HCT116 (cell line): ENCODE data around the gene GPC4. TPM values are rescaled to one million over a fixed set of nuclear protein-coding genes. Genes with fewer than 3 reads are reported as not detected.

Experiments used
- ATAC-seq: fragments of 200-7000 bp; cut with Tn5 transposase; 2 replicates; pipeline ENCODE4 v1.9.1; 2020; ENCODE audit warnings: mild to moderate bottlenecking, moderate library complexity
- BruUV-seq: library from RNA; stranded (reverse); fragments of 400-500 nt; replicated peaks from 2 replicates; lab custom pipeline; 2021; lab: Mats Ljungman, UMichigan
- CTCF ChIA-PET: fragments of 300-600 bp; sonication (Branson Sonifier 250); formaldehyde crosslinking; loops from one replicate; lab custom pipeline; 2021; ENCODE audit warnings: antibody characterized with exemption; lab: Charles Lee
- POLR2A ChIA-PET: fragments of 300-600, 350-600 bp; sonication (Branson Sonifier 250); formaldehyde crosslinking; loops from one replicate; lab custom pipeline; 2021; ENCODE audit warnings: antibody characterized with exemption; lab: Charles Lee
- RAD21 ChIA-PET, 2 experiments: fragments of 300-600 bp; sonication (Branson Sonifier 250); formaldehyde crosslinking; loops; one replicate each; lab custom pipeline; 2023; ENCODE audit warnings: low total read pairs in 2 of 2; ENCODE audit not compliant: uncharacterized antibody in 2 of 2, unreplicated experiment in 2 of 2, low non-redundant PET in 1 of 2; lab: Charles Lee
- DNase-seq: peaks from one replicate; pipeline ENCODE4 v3.0.0-alpha.2; 2010; ENCODE audit warnings: low read depth, low spot score
- H2AFZ ChIP-seq: fragments of 200-600 bp; shearing (Covaris generic), sonication (generic); 2 replicates; pipeline ENCODE4 v1.6.1; 2017; ENCODE audit warnings: low read depth, mixed run types, mixed read lengths, antibody characterized with exemption, low read length; ENCODE audit not compliant: poor library complexity, severe bottlenecking
- H3K27ac ChIP-seq: 2 replicates; pipeline ENCODE4 v1.5.1; 2012; ENCODE audit warnings: low read depth, low read length
- H3K27me3 ChIP-seq: fragments of 200-600 bp; sonication (generic); 2 replicates; pipeline ENCODE4 v1.6.1; 2016; ENCODE audit warnings: mixed run types, low read length, mixed read lengths; ENCODE audit not compliant: insufficient read depth
- H3K36me3 ChIP-seq, 2 experiments: fragments of 200-500 bp in 1 of 2; fragments of 200-600 bp in 1 of 2; sonication (Bioruptor generic) in 1 of 2; sonication (generic) in 1 of 2; 2 replicates each; pipeline versions ENCODE4 v1.5.1 to v1.6.1; 2014 to 2016; ENCODE audit warnings: low read length in 2 of 2, inconsistent platforms in 1 of 2, mixed read lengths in 1 of 2, mixed run types in 1 of 2; ENCODE audit not compliant: insufficient read depth in 2 of 2, control insufficient read depth in 1 of 2
- H3K4me1 ChIP-seq, 2 experiments: fragments of 200-600 bp in 1 of 2; sonication (generic) in 1 of 2; 2 replicates each; pipeline versions ENCODE4 v1.5.1 to v1.6.1; 2012 to 2017; ENCODE audit warnings: low read length in 2 of 2, inconsistent platforms in 1 of 2, mild to moderate bottlenecking in 1 of 2, mixed read lengths in 1 of 2, mixed run types in 1 of 2, moderate library complexity in 1 of 2; ENCODE audit not compliant: insufficient read depth in 2 of 2, control insufficient read depth in 1 of 2
- H3K4me2 ChIP-seq: fragments of 200-600 bp; sonication (generic); 2 replicates; pipeline ENCODE4 v1.6.1; 2017; ENCODE audit warnings: mixed run types, low read length, mixed read lengths
- H3K4me3 ChIP-seq, 2 experiments: fragments of 200-600 bp in 1 of 2; sonication (generic) in 1 of 2; replicated peaks in 1 of 2; 2 replicates each; pipeline ENCODE4 v1.5.1; 2011 to 2016; ENCODE audit warnings: low read length in 2 of 2, control low read depth in 1 of 2, low read depth in 1 of 2, mild to moderate bottlenecking in 1 of 2, mixed read lengths in 1 of 2, mixed run types in 1 of 2
- H3K79me2 ChIP-seq: fragments of 200-600 bp; sonication (generic); 2 replicates; pipeline ENCODE4 v1.6.1; 2017; ENCODE audit warnings: mild to moderate bottlenecking, mixed run types, low read length, moderate library complexity, mixed read lengths; ENCODE audit not compliant: insufficient read depth
- H3K9ac ChIP-seq: fragments of 200-600 bp; sonication (generic); 2 replicates; pipeline ENCODE4 v1.6.1; 2016; ENCODE audit warnings: low read length, mixed read lengths
- H3K9me2 ChIP-seq: fragments of 200-600 bp; sonication (generic), shearing (Covaris generic); 2 replicates; pipeline ENCODE4 v1.6.1; 2017; ENCODE audit warnings: mixed run types, mild to moderate bottlenecking, moderate library complexity; ENCODE audit not compliant: insufficient read depth
- H3K9me3 ChIP-seq, 2 experiments: fragments of 200-500 bp in 1 of 2; fragments of 200-600 bp in 1 of 2; sonication (Bioruptor generic) in 1 of 2; sonication (generic) in 1 of 2; 2 replicates each; pipeline ENCODE4 v1.6.1; 2014 to 2017; ENCODE audit warnings: low read length in 2 of 2, mixed read lengths in 2 of 2, inconsistent platforms in 1 of 2, low read depth in 1 of 2, mild to moderate bottlenecking in 1 of 2, mixed run types in 1 of 2, moderate library complexity in 1 of 2; ENCODE audit not compliant: control insufficient read depth in 1 of 2, insufficient read depth in 1 of 2
- H4K20me1 ChIP-seq: fragments of 200-600 bp; sonication (generic), shearing (Covaris generic); 2 replicates; pipeline ENCODE4 v1.6.1; 2017; ENCODE audit warnings: mixed run types, mild to moderate bottlenecking, moderate library complexity; ENCODE audit not compliant: insufficient read depth
- CEBPB ChIP-seq: IDR thresholded peaks from 2 replicates; pipeline ENCODE4 v1.6.1; 2012; ENCODE audit warnings: low read depth
- EZH2phosphoT487 ChIP-seq: fragments of 200-600 bp; IDR thresholded peaks from 2 replicates; pipeline ENCODE4 v1.6.1; 2018; ENCODE audit warnings: antibody characterized with exemption, borderline replicate concordance
- POLR2A ChIP-seq: IDR thresholded peaks from 2 replicates; pipeline ENCODE4 v1.7.0; 2011; ENCODE audit warnings: borderline replicate concordance; ENCODE audit not compliant: insufficient read depth, insufficient read length; ENCODE audit errors: extremely low read depth
- POLR2AphosphoS5 ChIP-seq: IDR thresholded peaks from 2 replicates; pipeline ENCODE4 v1.6.1; 2011; ENCODE audit warnings: mild to moderate bottlenecking, low read depth, low read length, moderate library complexity
- RAD21 ChIP-seq: IDR thresholded peaks from 2 replicates; pipeline ENCODE4 v1.6.1; 2012; ENCODE audit warnings: low read depth, mild to moderate bottlenecking
- intact Hi-C: fragments of 100-400 bp; cut with micrococcal nuclease; formaldehyde crosslinking; loops from 2 replicates; pipeline ENCODE4 v1.10.0; 2022
- total RNA-seq: library from RNA; stranded (reverse); gene quantifications from one replicate; pipeline ENCODE4 v1.2.1, GENCODE V29; 2021; ENCODE audit not compliant: unreplicated experiment
- TF ChIP-seq, protein P1 (sequence below): IDR thresholded peaks from 2 replicates; pipeline ENCODE4 v1.6.1; 2011; ENCODE audit warnings: mild to moderate bottlenecking, low read length, moderate library complexity; ENCODE audit not compliant: insufficient replicate concordance; ENCODE audit errors: extremely low read depth
- TF ChIP-seq, protein P2 (sequence below), 3 experiments: fragments of 200-600 bp in 1 of 3; sonication (generic) in 1 of 3; IDR thresholded peaks in 2 of 3; conservative IDR thresholded peaks in 1 of 3; 2 replicates each; pipeline ENCODE4 v1.5.1; 2012 to 2017; ENCODE audit warnings: low read depth in 2 of 3, low read length in 2 of 3, antibody characterized with exemption in 1 of 3, borderline replicate concordance in 1 of 3, control low read depth in 1 of 3, mild to moderate bottlenecking in 1 of 3, mixed read lengths in 1 of 3, mixed run types in 1 of 3, moderate library complexity in 1 of 3; ENCODE audit not compliant: insufficient read depth in 1 of 3

Gene GPC4
- total RNA-seq, 1 experiment from 2014 or later, result 9.7 TPM

GRCh38 chrX:133399411-133399810 lies 15.9 kb downstream of the GPC4 start:
- intact Hi-C loops, result no loop called here
- ChIA-PET POLR2A (no interaction called here), RAD21 (no interaction called here), CTCF (no interaction called here)
- no TSS peak for BruUV-seq
- Histone ChIP-seq H3K9me2 (no peaks in the 10 kb centered on the region), H3K4me3 (no peak overlapping the region), H3K4me2 (no peak overlapping the region), H3K4me1 (no peaks in the 10 kb centered on the region), H4K20me1 (no peaks in the 10 kb centered on the region), H3K36me3 (no peaks in the 10 kb centered on the region), H2AFZ (no peak overlapping the region), H3K9ac (no peak overlapping the region), H3K79me2 (no peaks in the 10 kb centered on the region), H3K27me3 (no peaks in the 10 kb centered on the region), H3K9me3 (no peaks in the 10 kb centered on the region), H3K27ac (no peak overlapping the region)
- no peak for TF ChIP-seq EZH2phosphoT487
- no peak for TF ChIP-seq POLR2AphosphoS5
- no peak for DNase-seq
- ATAC-seq, result no peak; the same call in 1 of the 2 replicates

DNA sequence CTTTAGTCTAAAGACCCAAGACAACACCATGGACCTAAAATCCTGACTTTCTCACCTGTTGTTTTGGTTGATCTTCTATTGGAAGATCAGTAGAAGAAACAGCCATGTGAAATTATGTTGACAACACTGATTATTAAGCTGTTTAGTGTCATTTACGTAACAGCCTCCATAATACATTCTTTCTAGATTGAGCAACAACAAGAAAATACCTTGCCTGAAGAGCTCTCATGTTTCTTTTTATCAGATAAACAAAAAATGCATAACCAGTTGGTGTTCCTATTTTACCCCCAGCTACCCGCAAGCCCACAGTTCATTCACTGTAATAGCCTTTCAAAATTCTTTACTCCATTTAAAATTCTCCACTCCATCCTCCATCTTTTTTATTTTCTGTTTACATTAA lies 20.5 kb downstream of the GPC4 start:
- no peak for TF ChIP-seq EZH2phosphoT487
- TF ChIP-seq, protein P1, sequence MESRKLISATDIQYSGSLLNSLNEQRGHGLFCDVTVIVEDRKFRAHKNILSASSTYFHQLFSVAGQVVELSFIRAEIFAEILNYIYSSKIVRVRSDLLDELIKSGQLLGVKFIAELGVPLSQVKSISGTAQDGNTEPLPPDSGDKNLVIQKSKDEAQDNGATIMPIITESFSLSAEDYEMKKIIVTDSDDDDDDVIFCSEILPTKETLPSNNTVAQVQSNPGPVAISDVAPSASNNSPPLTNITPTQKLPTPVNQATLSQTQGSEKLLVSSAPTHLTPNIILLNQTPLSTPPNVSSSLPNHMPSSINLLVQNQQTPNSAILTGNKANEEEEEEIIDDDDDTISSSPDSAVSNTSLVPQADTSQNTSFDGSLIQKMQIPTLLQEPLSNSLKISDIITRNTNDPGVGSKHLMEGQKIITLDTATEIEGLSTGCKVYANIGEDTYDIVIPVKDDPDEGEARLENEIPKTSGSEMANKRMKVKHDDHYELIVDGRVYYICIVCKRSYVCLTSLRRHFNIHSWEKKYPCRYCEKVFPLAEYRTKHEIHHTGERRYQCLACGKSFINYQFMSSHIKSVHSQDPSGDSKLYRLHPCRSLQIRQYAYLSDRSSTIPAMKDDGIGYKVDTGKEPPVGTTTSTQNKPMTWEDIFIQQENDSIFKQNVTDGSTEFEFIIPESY, result no peak
- TF ChIP-seq, protein P2, sequence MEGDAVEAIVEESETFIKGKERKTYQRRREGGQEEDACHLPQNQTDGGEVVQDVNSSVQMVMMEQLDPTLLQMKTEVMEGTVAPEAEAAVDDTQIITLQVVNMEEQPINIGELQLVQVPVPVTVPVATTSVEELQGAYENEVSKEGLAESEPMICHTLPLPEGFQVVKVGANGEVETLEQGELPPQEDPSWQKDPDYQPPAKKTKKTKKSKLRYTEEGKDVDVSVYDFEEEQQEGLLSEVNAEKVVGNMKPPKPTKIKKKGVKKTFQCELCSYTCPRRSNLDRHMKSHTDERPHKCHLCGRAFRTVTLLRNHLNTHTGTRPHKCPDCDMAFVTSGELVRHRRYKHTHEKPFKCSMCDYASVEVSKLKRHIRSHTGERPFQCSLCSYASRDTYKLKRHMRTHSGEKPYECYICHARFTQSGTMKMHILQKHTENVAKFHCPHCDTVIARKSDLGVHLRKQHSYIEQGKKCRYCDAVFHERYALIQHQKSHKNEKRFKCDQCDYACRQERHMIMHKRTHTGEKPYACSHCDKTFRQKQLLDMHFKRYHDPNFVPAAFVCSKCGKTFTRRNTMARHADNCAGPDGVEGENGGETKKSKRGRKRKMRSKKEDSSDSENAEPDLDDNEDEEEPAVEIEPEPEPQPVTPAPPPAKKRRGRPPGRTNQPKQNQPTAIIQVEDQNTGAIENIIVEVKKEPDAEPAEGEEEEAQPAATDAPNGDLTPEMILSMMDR (IDR thresholded peaks at IDR 0.05 in 2 of 3, conservative IDR thresholded peaks at IDR 0.05 in 1 of 3; ENCODE audit: borderline replicate concordance in 1 of 3, insufficient read depth in 1 of 3, low read depth in 2 of 3, low read length in 2 of 3), result no peak
- no peak for TF ChIP-seq POLR2AphosphoS5
- no peak for TF ChIP-seq CEBPB
- TF ChIP-seq POLR2A, result no peak
- no peak for TF ChIP-seq RAD21
- TF ChIP-seq, all 23 proteins: peak for 0
- H4K20me1 ChIP-seq, result no peaks in the 10 kb centered on the region
- ChIA-PET CTCF (no interaction called here), RAD21 (no interaction called here), POLR2A (no interaction called here)
- intact Hi-C loops, result no loop called here
- H2AFZ ChIP-seq, result no peak overlapping the region
- H3K27ac ChIP-seq, result no peak overlapping the region
- no peak overlapping the region for H3K9ac ChIP-seq
- H3K4me1 ChIP-seq, result no peaks in the 10 kb centered on the region
- H3K27me3 ChIP-seq, result no peaks in the 10 kb centered on the region
- ATAC-seq (no peak), DNase-seq (no peak)
- no peak overlapping the region for H3K4me2 ChIP-seq
- no peaks in the 10 kb centered on the region for H3K79me2 ChIP-seq
- H3K36me3 ChIP-seq, result no peaks in the 10 kb centered on the region
- no peak overlapping the region for H3K4me3 ChIP-seq
- BruUV-seq, result no TSS peak
- H3K9me2 ChIP-seq, result no peaks in the 10 kb centered on the region
- H3K9me3 ChIP-seq, result no peaks in the 10 kb centered on the region
